Cardiac septum (tissue), 1 donor: ENCODE data around the gene SNX27. TPM values are rescaled to one million over a fixed set of nuclear protein-coding genes. Genes with fewer than 3 reads are reported as not detected.
"Not testable (repeated sequence)": the region's sequence is repeated elsewhere in the genome, so short reads cannot be mapped to it uniquely, and the experiment has no call there.

Experiments used
- DNase-seq: peaks from one replicate; pipeline ENCODE4 v3.0.0-alpha.2; 2020; ENCODE audit warnings: low spot score
- intact Hi-C: fragments of 100-400 bp; cut with DNase I; formaldehyde crosslinking; loops from one replicate; pipeline ENCODE4 v1.14.0; 2022
- total RNA-seq: library from RNA; stranded (reverse); fragmentation: NEBNext Ultra II Directional; extraction: Animal tissue kit (Norgen Biotek cat#: 25700); gene quantifications from one replicate; pipeline ENCODE4 v1.2.1, GENCODE V29; 2021
- donor health status: DM: no; HTN: no; CAD: no.

SNX27 gene
- total RNA-seq, 1 donor from 2014 or later: 33.5 TPM

- intact Hi-C loops: loop anchor here (2.0 to 10.0 kb wide), 3 partner anchors 141 to 243 kb away; partner anchors contain the start of gene C2CD4D
- peak; percentile 91 for DNase-seq
These were observed 17.7 kb upstream of the SNX27 start for GRCh38 chr1:151594143-151594625.

GRCh38 chr1:151596166-151596953, 15.5 kb upstream of the SNX27 start:
- intact Hi-C loops: loop anchor here (10.0 kb wide), 1 partner anchor 152 kb away; no protein-coding TSS in a partner anchor
- no peak for DNase-seq

- intact Hi-C loops: not testable (repeated sequence)
These were observed 9.3 kb upstream of the SNX27 start for GRCh38 chr1:151602550-151602949.

GRCh38 chr1:151604291-151604690, 7.6 kb upstream of the SNX27 start:
- DNase-seq: no peak
- intact Hi-C loops: no loop called here

More at GRCh38 chr1:151602550-151602949, 9.3 kb upstream of the SNX27 start:
- not testable (repeated sequence) for DNase-seq

- intact Hi-C loops: no loop called here
- no peak for DNase-seq
These were observed 5.5 kb upstream of the SNX27 start for GRCh38 chr1:151606384-151606783.

GRCh38 chr1:151606857-151607256, 5.0 kb upstream of the SNX27 start:
- no peak for DNase-seq
- intact Hi-C loops: no loop called here

GRCh38 chr1:151610142-151610541, 1.7 kb upstream of the SNX27 start:
- intact Hi-C loops: loop anchor here (5.0 to 10.0 kb wide), 2 partner anchors 117 to 285 kb away; partner anchors contain the start of gene PI4KB
- no peak for DNase-seq

GRCh38 chr1:151611288-151611790, 511 bp upstream of the SNX27 start:
- DNase-seq: no peak
- intact Hi-C loops: loop anchor here (5.0 to 10.0 kb wide), 2 partner anchors 116 to 287 kb away; partner anchors contain the start of gene PI4KB

- intact Hi-C loops: loop anchor here (5.0 to 10.0 kb wide), 2 partner anchors 115 to 288 kb away; partner anchors contain the start of gene PI4KB
- no peak for DNase-seq
These were observed 841 bp downstream of the SNX27 start for GRCh38 chr1:151612501-151613281.

- intact Hi-C loops: loop anchor here (5.0 to 10.0 kb wide), 2 partner anchors 114 to 289 kb away; partner anchors contain the start of gene PI4KB
- DNase-seq: no peak
These were observed 1.5 kb downstream of the SNX27 start for GRCh38 chr1:151613282-151613780.

GRCh38 chr1:151615711-151616504, 4.1 kb downstream of the SNX27 start:
- no peak for DNase-seq
- intact Hi-C loops: loop anchor here (10.0 kb wide), 1 partner anchor 291 kb away; the partner anchor contains the start of gene PI4KB

GRCh38 chr1:151616505-151616849, 4.6 kb downstream of the SNX27 start:
- intact Hi-C loops: loop anchor here (10.0 kb wide), 1 partner anchor 292 kb away; the partner anchor contains the start of gene PI4KB
- DNase-seq: no peak

- intact Hi-C loops: loop anchor here (10.0 kb wide), 1 partner anchor 293 kb away; the partner anchor contains the start of gene PI4KB
These were observed 6.2 kb downstream of the SNX27 start for GRCh38 chr1:151618003-151618402.

GRCh38 chr1:151618470-151618869, 6.6 kb downstream of the SNX27 start:
- intact Hi-C loops: loop anchor here (10.0 kb wide), 1 partner anchor 294 kb away; the partner anchor contains the start of gene PI4KB
- no peak for DNase-seq

More at GRCh38 chr1:151618003-151618402, 6.2 kb downstream of the SNX27 start:
- no peak for DNase-seq

GRCh38 chr1:151618996-151619395, 7.1 kb downstream of the SNX27 start:
- intact Hi-C loops: loop anchor here (10.0 kb wide), 1 partner anchor 294 kb away; the partner anchor contains the start of gene PI4KB
- DNase-seq: not testable (repeated sequence)

- intact Hi-C loops: loop anchor here (10.0 kb wide), 1 partner anchor 295 kb away; the partner anchor contains the start of gene PI4KB
- no peak for DNase-seq
These were observed 7.7 kb downstream of the SNX27 start for GRCh38 chr1:151619489-151620093.

- intact Hi-C loops: no loop called here
- DNase-seq: no peak
These were observed 8.4 kb downstream of the SNX27 start for GRCh38 chr1:151620286-151620685.

- intact Hi-C loops: no loop called here
- DNase-seq: no peak
These were observed 9.5 kb downstream of the SNX27 start for GRCh38 chr1:151621351-151621750.
